Activated CD8-positive, alpha-beta T cell treated with anti-CD3 and anti-CD28 coated beads, Interleukin-2, amount 10 ng/mL, durations not matched to agents 7 days and 5 days (primary cell): ENCODE results near the gene OLFML2A. TPM values are rescaled to one million over a fixed set of nuclear protein-coding genes. Genes with fewer than 3 reads are reported as not detected.
A peak's percentile ranks its signal among the peaks of the same experiment; 100 is the strongest.
"Not testable (repeated sequence)": the region's sequence is repeated elsewhere in the genome, so short reads cannot be mapped to it uniquely, and the experiment has no call there.

Experiments
- ATAC-seq: fragments of 150-1000 bp; cut with Tn5 transposase; one replicate; pipeline ENCODE4 v1.10.0; 2021; ENCODE audit warnings: moderate library complexity
- CTCF ChIA-PET: fragments of 350-600 bp; sonication (Branson Sonifier 250); formaldehyde crosslinking; loops from one replicate; lab custom pipeline; 2021; ENCODE audit warnings: antibody characterized with exemption; lab: Charles Lee
- POLR2A ChIA-PET: fragments of 350-600 bp; sonication (Branson Sonifier 250); formaldehyde crosslinking; loops from one replicate; lab custom pipeline; 2021; ENCODE audit warnings: antibody characterized with exemption; lab: Charles Lee
- DNase-seq: peaks from one replicate; pipeline ENCODE4 v3.0.0-alpha.2; 2020
- H3K27ac Mint-ChIP-seq: one replicate; pipeline ENCODE4 v1.8.0; 2021; ENCODE audit warnings: mild to moderate bottlenecking, mixed read lengths
- H3K27me3 Mint-ChIP-seq: one replicate; pipeline ENCODE4 v1.8.0; 2021; ENCODE audit warnings: low read depth, mixed read lengths
- H3K36me3 Mint-ChIP-seq: one replicate; pipeline ENCODE4 v1.8.0; 2021; ENCODE audit warnings: low read depth, mixed read lengths
- H3K4me1 Mint-ChIP-seq: one replicate; pipeline ENCODE4 v1.8.0; 2021; ENCODE audit warnings: low read depth, mixed read lengths
- H3K4me3 Mint-ChIP-seq: one replicate; pipeline ENCODE4 v1.8.0; 2021; ENCODE audit warnings: mild to moderate bottlenecking, mixed read lengths
- H3K9me3 Mint-ChIP-seq: one replicate; pipeline ENCODE4 v1.8.0; 2022; ENCODE audit warnings: mixed read lengths; ENCODE audit not compliant: insufficient read depth
- total RNA-seq, 2 experiments: library from RNA; stranded (reverse); gene quantifications; one replicate each; pipeline ENCODE4 v1.2.3, GENCODE V29; 2021

Gene OLFML2A
- not detected for total RNA-seq

DNA sequence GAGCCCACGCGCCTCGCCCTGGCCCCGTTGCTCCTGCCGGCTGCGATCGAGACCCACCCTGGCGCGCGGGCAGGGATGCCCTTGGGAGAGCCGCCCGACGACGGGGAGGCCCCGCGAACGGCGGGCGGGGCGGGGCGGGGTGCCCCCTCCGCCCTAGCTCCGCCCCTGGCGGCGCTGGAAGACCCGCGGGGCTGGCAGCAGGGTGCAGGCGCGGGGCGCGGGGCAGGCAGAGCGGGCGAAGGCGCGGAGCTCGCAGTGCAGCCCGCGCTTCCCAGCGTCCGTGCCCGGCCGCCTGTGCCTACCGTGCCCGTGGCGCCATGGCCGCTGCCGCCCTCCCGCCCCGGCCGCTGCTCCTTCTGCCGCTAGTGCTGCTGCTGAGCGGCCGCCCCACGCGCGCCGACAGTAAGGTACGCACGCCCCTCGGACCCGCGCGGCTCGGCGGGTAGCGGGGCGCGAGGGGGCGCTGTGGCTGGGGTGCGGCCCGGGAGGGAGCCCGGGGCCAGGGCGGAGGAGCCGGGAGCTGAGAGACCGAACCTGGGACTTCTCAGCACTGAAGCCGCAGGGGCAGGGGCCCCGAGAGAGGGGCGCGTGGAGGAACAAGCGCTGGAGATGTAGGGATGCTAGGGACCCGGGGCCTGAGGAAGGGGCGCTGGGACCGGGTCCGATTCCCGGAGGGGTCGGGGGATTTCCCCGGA lies at the start of gene OLFML2A:
OLFML2A (plus strand) TSS at position 180 of the 695 bp plus-strand sequence; CDS start at position 318, 138 bp downstream.
- POLR2A ChIA-PET, result no interaction called here
- peaks cover 40% of the 10 kb centered on the region for H3K27me3 Mint-ChIP-seq

DNA sequence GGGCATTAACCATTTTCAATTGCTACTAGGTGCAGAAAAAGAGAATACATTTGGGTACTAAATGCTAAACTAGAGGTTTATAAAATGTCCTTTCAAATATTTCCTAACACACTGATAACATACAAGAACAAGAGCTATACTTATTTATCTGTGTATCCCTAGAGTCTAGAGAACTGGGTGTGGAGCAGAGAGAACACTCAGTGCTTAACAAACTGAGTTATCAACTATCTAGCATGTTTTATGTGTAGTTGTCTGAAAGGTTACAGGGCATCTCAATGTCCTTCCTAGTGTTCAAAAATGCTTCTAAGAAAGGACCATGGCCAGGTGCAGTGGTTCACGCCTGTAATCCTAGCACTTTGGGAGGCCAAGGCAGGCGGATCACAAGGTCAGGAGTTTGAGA lies 46.2 kb upstream of the OLFML2A start:
- ChIA-PET POLR2A (no interaction called here), CTCF (interaction anchor here (0.7 to 1.0 kb wide), 2 partner anchors 12 to 13 kb away, joined by 3 read pairs; no protein-coding TSS in a partner anchor)
- H3K36me3 Mint-ChIP-seq, result no peaks in the 10 kb centered on the region
- ATAC-seq (no peak), DNase-seq (no peak)
- no peaks in the 10 kb centered on the region for H3K9me3 Mint-ChIP-seq
- no peak overlapping the region for H3K27ac Mint-ChIP-seq
- peaks cover 1% of the 10 kb centered on the region for H3K4me1 Mint-ChIP-seq
- peaks cover 17% of the 10 kb centered on the region for H3K27me3 Mint-ChIP-seq
- H3K4me3 Mint-ChIP-seq, result no peak overlapping the region

More for the DNA sequence above, at the start of gene OLFML2A:
- Mint-ChIP-seq H3K36me3 (no peaks in the 10 kb centered on the region), H3K9me3 (no peaks in the 10 kb centered on the region), H3K4me1 (peaks cover 31% of the 10 kb centered on the region), H3K4me3 (peak within 1 kb of the TSS; percentile 43), H3K27ac (no peak within 1 kb of the TSS)
- CTCF ChIA-PET, result interaction anchor here (0.6 to 12.6 kb wide), 6 partner anchors 8 to 375 kb away, joined by 3 to 316 read pairs (median 3); partner anchors contain the start of gene WDR38
- no peak for DNase-seq
- ATAC-seq, result peak; percentile 54

DNA sequence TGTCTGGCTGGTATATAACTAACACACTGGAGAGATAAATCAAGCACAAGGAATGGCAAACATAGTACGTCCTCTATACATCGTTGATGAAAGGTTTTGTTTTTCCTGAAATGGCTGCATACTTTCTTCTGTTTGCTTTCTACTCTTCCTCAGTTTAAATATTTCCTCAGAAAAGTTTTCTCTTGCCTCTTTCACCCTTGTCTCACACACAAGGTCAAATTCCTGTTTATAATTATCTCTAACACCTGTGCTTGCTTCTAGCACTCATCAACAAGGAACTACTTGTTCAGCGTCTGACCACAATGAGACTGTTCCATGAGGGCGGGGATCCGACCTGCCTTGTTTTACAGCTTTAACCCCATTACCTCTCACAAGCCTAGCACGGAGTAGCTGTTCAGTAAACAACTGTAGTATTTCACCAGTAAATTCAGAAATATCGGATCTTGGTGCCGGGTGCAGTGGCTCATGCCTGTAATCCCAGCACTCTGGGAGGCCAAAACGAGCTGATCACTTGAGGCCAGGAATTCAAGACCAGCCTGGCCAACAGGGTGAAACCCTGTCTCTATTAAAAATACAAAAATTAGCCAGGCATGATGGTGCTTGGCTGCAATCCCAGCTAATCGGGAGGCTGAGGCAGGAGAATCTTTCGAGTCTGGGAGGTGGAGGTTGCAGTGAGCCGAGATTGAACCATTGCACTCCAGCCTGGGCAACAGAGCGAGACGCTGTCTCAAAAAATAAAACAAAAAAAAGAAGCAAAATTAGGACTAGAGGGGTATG lies 42.8 kb upstream of the OLFML2A start:
- Mint-ChIP-seq H3K27ac (no peak overlapping the region), H3K36me3 (no peaks in the 10 kb centered on the region), H3K9me3 (no peaks in the 10 kb centered on the region), H3K4me1 (peaks cover 5% of the 10 kb centered on the region), H3K4me3 (no peak overlapping the region), H3K27me3 (peaks cover 15% of the 10 kb centered on the region)
- ChIA-PET POLR2A (no interaction called here), CTCF (interaction anchor here (0.9 to 1.3 kb wide), 4 partner anchors 31 to 197 kb away, joined by 3 read pairs; no protein-coding TSS in a partner anchor)
- ATAC-seq (no peak), DNase-seq (no peak)

DNA sequence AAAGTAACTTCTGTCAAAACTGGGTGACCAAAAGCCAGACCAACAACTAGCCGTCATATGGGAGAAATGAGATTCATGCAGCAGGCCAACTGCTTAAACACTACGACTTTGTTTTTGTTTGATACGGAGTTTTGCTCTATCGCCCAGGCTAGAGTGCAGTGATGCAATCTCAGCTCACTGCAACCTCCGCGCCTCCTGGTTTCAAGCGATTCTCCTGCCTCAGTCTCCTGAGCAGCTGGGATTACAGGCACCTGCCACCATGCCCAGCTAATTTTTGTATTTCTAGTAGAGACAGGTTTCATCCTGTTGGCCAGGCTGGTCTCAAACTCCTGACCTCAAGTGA lies 42.2 kb upstream of the OLFML2A start:
- ATAC-seq, H3K27ac Mint-ChIP-seq, H3K4me3 Mint-ChIP-seq, H3K36me3 Mint-ChIP-seq, POLR2A ChIA-PET, H3K4me1 Mint-ChIP-seq, DNase-seq, H3K9me3 Mint-ChIP-seq: not testable (repeated sequence)
- peaks cover 15% of the 10 kb centered on the region for H3K27me3 Mint-ChIP-seq
- CTCF ChIA-PET, result interaction anchor here (1.3 kb wide), 2 partner anchors 30 to 118 kb away, joined by 3 read pairs; no protein-coding TSS in a partner anchor

DNA sequence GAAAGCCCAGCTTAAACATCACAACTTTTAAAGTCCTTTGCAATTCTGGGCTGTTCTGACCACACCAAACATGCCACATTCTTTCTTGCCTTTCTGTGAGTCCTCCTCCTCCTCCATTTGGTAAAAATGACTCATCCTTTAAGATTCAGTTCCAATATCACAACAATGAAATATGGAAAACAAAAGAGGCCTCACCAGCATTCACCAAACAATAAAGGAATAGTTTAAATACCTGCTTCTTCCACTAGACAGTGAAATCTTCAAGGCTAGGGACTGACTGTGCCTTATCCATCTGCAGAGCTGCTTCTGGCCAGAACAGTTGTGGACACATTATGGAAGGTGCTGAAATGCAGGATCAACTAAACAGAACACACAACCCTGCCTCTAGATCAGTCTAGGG lies 41.8 kb upstream of the OLFML2A start:
- Mint-ChIP-seq H3K36me3 (no peaks in the 10 kb centered on the region), H3K27me3 (peaks cover 18% of the 10 kb centered on the region), H3K9me3 (no peaks in the 10 kb centered on the region), H3K4me1 (peaks cover 5% of the 10 kb centered on the region), H3K4me3 (no peak overlapping the region), H3K27ac (no peak overlapping the region)
- ChIA-PET CTCF (interaction anchor here (1.3 kb wide), 1 partner anchor 118 kb away, joined by 3 read pairs; no protein-coding TSS in a partner anchor), POLR2A (no interaction called here)
- ATAC-seq (no peak), DNase-seq (no peak)

DNA sequence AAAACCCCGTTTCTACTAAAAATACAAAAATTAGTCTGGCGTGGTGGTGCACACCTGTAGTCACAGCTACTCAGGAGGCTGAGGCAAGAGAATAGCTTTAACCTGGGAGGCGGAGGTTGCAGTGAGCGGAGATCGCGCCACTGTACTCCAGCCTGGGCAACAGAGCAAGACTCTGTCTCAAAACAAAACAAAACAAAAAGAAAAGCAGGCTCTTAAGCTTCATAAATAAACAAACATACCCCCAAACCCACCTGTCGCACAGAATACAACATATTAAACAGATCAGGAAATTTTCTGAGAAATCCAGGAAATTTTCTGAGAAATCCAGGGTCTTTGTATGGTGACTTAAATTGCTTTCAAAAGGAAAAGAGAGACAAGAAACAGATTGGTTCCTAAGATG lies 38.9 kb upstream of the OLFML2A start:
- CTCF ChIA-PET, H3K27ac Mint-ChIP-seq, ATAC-seq, H3K4me1 Mint-ChIP-seq, DNase-seq, H3K9me3 Mint-ChIP-seq, POLR2A ChIA-PET, H3K4me3 Mint-ChIP-seq, H3K36me3 Mint-ChIP-seq: not testable (repeated sequence)
- peaks cover 15% of the 10 kb centered on the region for H3K27me3 Mint-ChIP-seq

DNA sequence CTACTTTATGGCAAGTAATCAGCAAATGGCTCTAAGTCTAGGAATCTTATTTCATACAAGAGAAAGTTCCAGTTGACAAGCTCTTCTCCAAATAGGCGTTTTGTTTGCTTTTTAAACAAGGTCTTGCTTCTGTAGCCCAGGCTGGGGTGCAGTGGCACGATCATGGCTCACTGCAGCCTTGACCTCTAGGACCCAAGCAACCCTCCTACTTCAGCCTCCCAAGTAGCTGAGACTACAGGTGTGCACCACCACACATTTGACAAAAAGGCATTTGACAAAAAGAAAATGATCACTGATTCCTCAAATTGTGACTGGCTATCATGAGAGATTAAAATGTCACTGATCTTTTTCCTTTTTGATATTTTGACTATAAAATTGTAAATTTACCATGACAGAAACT lies 37.6 kb upstream of the OLFML2A start:
- Mint-ChIP-seq H3K4me1 (peaks cover 4% of the 10 kb centered on the region), H3K27ac (no peak overlapping the region), H3K4me3 (no peak overlapping the region), H3K27me3 (peaks cover 12% of the 10 kb centered on the region), H3K9me3 (no peaks in the 10 kb centered on the region), H3K36me3 (no peaks in the 10 kb centered on the region)
- CTCF ChIA-PET, result no interaction called here
- ATAC-seq (no peak), DNase-seq (no peak)
- POLR2A ChIA-PET, result no interaction called here

DNA sequence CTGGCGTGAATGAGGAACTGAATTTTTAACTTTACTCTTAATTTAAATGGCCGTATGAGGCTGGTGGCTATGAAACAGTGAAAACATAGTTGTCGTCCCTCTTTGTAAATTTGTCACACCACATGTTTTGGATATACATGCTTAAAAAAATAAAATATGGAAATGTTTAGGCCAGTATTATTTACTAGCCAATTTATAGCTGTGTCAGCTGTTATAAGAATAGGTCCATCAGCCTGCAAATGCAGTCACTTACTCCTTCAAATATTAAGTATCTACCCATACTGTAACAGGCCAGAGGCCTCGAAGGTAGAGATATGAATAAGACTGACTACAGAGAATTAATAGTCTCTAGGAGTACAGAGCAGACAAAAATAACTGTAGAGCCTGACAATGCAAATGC lies 35.8 kb upstream of the OLFML2A start:
- Mint-ChIP-seq H3K27ac (no peak overlapping the region), H3K36me3 (no peaks in the 10 kb centered on the region), H3K27me3 (peaks cover 11% of the 10 kb centered on the region), H3K9me3 (no peaks in the 10 kb centered on the region), H3K4me3 (no peak overlapping the region), H3K4me1 (peaks cover 4% of the 10 kb centered on the region)
- DNase-seq (no peak), ATAC-seq (no peak)
- POLR2A ChIA-PET, result no interaction called here
- CTCF ChIA-PET, result no interaction called here

DNA sequence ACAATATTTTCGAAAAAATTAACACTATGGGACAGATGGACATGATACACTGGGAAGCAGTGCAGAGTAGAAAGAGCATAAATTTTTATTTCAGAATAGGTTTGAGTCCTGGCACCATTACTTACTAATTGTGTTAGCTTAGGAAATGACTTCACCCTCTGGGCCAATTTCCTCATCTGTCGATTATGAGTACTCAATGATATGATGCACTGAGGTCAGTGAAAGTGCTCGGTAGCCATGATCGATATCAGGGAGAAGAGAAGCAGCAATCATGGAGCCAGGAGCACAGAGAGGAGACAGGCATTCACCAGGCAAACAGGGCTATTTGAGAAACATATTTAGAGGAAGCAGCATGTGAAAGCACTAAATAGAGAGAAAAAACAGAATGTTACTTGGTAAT lies 35.3 kb upstream of the OLFML2A start:
- DNase-seq, result no peak
- no peak overlapping the region for H3K4me3 Mint-ChIP-seq
- H3K4me1 Mint-ChIP-seq, result peaks cover 4% of the 10 kb centered on the region
- peaks cover 9% of the 10 kb centered on the region for H3K27me3 Mint-ChIP-seq
- POLR2A ChIA-PET, result no interaction called here
- H3K9me3 Mint-ChIP-seq, result no peaks in the 10 kb centered on the region
- ATAC-seq, result no peak
- H3K36me3 Mint-ChIP-seq, result no peaks in the 10 kb centered on the region
- no peak overlapping the region for H3K27ac Mint-ChIP-seq
- CTCF ChIA-PET, result no interaction called here

DNA sequence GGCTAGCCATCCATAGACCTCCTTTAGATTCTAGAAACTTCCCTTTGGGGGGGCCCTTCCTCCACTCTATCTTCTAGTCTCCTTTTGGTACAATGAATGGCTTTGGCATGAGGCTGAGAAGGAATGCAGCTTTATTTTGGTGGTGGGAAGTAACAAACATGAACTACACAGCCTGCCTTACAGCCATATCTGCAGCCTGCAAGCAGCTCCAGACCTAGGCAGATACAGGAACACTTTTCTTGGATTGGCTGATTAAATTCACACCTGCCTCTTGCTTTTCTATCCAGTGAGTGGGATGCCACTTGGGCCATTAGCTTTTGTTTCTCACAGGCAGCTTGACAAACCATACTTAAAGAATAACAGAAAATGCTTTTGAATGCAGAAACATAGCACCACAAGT lies 34.0 kb upstream of the OLFML2A start:
- DNase-seq, result no peak
- no peaks in the 10 kb centered on the region for H3K36me3 Mint-ChIP-seq
- no peak overlapping the region for H3K27ac Mint-ChIP-seq
- no peak overlapping the region for H3K4me3 Mint-ChIP-seq
- H3K4me1 Mint-ChIP-seq, result no peaks in the 10 kb centered on the region
- ATAC-seq, result no peak
- no peaks in the 10 kb centered on the region for H3K9me3 Mint-ChIP-seq
- CTCF ChIA-PET, result interaction anchor here (0.9 to 3.1 kb wide), 8 partner anchors 10 to 126 kb away, joined by 3 to 8 read pairs (median 3); partner anchors contain the start of gene NR6A1
- peaks cover 14% of the 10 kb centered on the region for H3K27me3 Mint-ChIP-seq
- POLR2A ChIA-PET, result no interaction called here

DNA sequence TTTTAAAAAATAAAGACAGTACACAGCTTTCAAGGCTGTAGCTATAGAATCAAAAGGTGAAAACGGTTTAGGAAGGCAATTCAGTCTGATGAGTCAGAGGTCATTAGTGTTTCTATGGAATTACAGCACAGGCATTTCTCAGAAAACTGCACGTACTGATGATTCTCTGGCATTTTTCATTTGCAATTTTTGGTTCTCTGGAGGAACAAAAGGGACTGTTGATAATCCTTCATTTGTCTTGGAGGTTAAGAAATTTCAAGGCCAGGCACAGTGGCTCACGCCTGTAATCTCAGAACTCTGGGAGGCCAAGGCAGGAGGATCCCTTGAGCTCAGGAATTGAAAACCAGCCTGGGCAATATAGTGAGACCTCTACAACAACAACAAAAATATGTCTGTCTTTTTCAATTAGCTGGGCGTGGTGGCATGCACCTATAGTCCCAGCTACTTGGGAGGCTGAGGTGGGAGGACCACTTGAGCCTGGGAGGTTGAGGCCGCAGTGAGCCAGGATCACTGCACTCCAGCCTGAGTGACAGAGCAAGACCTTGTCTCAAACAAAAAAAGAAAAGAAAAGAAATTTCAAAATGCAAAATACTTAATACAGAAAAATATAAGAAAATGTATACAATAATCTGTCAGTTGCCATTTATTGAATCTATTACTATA lies 33.1 kb upstream of the OLFML2A start:
- no peak overlapping the region for H3K27ac Mint-ChIP-seq
- DNase-seq (no peak), ATAC-seq (no peak)
- no peaks in the 10 kb centered on the region for H3K9me3 Mint-ChIP-seq
- peaks cover 14% of the 10 kb centered on the region for H3K27me3 Mint-ChIP-seq
- no peaks in the 10 kb centered on the region for H3K4me1 Mint-ChIP-seq
- H3K36me3 Mint-ChIP-seq, result no peaks in the 10 kb centered on the region
- H3K4me3 Mint-ChIP-seq, result no peak overlapping the region
- ChIA-PET POLR2A (no interaction called here), CTCF (interaction anchor here (1.0 to 3.1 kb wide), 10 partner anchors 13 to 127 kb away, joined by 3 to 8 read pairs (median 4); partner anchors contain the start of gene WDR38)
